ENCODE data around the gene PRLH.

Gene PRLH

GRCh38 chr2:237566401-237567235, at the start of gene PRLH:
PRLH (plus strand) TSS chr2:237566574; CDS start chr2:237566574, 0 bp downstream.
- DNase-seq: no peak

GRCh38 chr2:237517163-237517562, 49.2 kb upstream of the PRLH start:
- no peak for DNase-seq

- no peak for DNase-seq
Measured at GRCh38 chr2:237517990-237518389, 48.4 kb upstream of the PRLH start.

GRCh38 chr2:237519506-237520245, 46.7 kb upstream of the PRLH start:
- DNase-seq: no peak

- DNase-seq: no peak
Measured at GRCh38 chr2:237520290-237520689, 46.1 kb upstream of the PRLH start.

GRCh38 chr2:237524631-237525030, 41.7 kb upstream of the PRLH start:
- DNase-seq: no peak

GRCh38 chr2:237525559-237526157, 40.7 kb upstream of the PRLH start:
- no peak for DNase-seq

GRCh38 chr2:237527233-237527632, 39.1 kb upstream of the PRLH start:
- DNase-seq: no peak

GRCh38 chr2:237527766-237528165, 38.6 kb upstream of the PRLH start:
- DNase-seq: no peak

- no peak for DNase-seq
Measured at GRCh38 chr2:237529452-237530402, 36.6 kb upstream of the PRLH start.

- DNase-seq: no peak
Measured at GRCh38 chr2:237530472-237531433, 35.6 kb upstream of the PRLH start.

GRCh38 chr2:237532160-237532559, 34.2 kb upstream of the PRLH start:
- no peak for DNase-seq

- DNase-seq: no peak
Measured at GRCh38 chr2:237533668-237534161, 32.7 kb upstream of the PRLH start.

- DNase-seq: no peak
Measured at GRCh38 chr2:237534380-237534779, 32.0 kb upstream of the PRLH start.

GRCh38 chr2:237535385-237536082, 30.8 kb upstream of the PRLH start:
- no peak for DNase-seq

GRCh38 chr2:237536083-237536415, 30.3 kb upstream of the PRLH start:
- DNase-seq: no peak

- DNase-seq: no peak
Measured at GRCh38 chr2:237536617-237537016, 29.8 kb upstream of the PRLH start.

GRCh38 chr2:237538001-237538720, 28.2 kb upstream of the PRLH start:
- no peak for DNase-seq

GRCh38 chr2:237538901-237539300, 27.5 kb upstream of the PRLH start:
- DNase-seq: no peak

- DNase-seq: no peak
Measured at GRCh38 chr2:237539681-237540080, 26.7 kb upstream of the PRLH start.
